RPMI7951 (cell line): ENCODE data around the gene TMEM127. TPM values are rescaled to one million over a fixed set of nuclear protein-coding genes. Genes with fewer than 3 reads are reported as not detected.
"Not testable (repeated sequence)": the region's sequence is repeated elsewhere in the genome, so short reads cannot be mapped to it uniquely, and the experiment has no call there.

Experiments
- DNase-seq: peaks from one replicate; pipeline ENCODE4 v3.0.0-alpha.2; 2012; ENCODE audit warnings: low read depth
- total RNA-seq: library from RNA; depleted of rRNA; stranded (reverse); fragments of >200 nt; shearing (Covaris generic); gene quantifications from 2 replicates; pipeline ENCODE4 v1.2.3, GENCODE V29; 2014

TMEM127 gene
- total RNA-seq, 1 experiment from 2014 or later, result 21.3 TPM

DNA sequence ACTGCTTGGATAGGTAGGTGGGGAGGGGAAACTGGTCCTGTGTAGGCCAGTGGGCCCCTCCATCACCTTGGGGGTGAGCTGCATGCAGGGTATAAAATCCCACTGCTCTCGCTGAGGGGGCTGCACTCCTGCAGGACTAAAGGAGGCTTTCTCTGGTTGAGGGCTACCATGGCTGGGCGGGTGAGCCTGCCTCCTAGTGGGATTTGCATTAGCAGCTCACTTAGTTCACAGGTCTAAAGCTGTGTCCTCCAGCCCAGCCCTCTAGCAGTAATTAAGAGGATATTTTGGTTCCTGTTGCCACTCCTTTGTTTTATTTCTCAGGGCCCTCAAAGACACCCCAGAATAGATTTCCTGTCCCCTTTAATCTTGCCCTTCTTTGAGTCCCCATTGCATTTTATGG is 24.6 kb downstream of the TMEM127 start:
- no peak for DNase-seq

DNA sequence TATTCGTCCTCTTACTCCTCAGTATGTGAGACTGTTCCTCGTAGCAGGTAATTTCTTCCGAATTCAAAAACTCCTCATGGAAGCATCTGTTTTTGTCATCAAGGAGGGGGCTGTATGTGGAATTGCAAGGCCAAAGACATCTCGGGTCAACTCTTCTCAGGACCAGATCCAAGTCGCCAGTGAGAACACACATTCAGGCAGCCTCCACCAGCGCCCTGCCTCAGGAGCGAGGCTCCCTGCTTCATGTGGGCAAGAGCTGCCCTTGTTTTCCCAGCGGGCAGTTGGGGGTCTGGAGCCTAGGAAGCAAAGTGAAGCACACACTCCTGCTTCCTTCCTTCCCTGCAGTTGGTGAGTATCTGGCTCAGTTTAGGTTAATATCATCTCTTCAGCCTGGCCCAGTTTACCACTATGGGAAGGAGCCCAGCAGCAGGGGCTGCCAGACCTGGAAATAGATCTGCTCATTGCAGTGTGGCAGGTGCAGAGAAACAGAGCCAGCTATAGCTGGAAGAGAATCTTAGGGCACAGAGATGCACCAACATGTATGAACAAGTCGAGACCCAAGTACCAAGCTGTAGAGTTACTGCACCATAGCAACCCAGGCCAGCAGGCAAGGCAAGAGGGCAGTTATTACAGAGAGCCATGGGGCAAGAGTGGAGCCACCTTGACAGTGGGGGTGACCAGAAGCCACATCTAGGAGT is 25.3 kb downstream of the TMEM127 start:
- no peak for DNase-seq

DNA sequence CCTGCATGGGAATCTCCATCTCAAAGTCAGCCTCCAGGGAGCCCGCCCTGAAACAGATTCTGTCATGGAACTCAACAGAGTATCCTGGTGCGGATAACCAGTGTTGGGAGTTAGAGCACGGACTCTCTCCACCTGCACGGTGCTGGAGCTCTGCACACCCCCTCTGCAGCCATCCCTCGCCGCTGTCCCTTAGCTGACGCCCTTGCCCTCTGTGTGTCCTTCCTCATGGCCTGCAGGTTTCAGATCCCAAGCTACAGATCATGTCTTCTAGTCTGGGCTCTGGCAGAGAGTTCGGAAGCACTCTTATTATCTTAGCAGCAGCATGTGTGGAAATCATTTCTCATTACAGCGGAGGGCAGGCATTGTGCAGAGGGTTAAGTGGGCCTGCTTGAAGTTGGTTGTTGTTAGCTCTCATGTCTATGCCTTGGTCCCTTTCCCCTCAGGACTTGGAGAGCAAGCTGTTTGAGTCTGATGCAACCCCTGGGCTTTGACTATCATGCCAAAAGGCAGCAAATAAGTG is 26.0 kb downstream of the TMEM127 start:
- DNase-seq, result no peak

DNA sequence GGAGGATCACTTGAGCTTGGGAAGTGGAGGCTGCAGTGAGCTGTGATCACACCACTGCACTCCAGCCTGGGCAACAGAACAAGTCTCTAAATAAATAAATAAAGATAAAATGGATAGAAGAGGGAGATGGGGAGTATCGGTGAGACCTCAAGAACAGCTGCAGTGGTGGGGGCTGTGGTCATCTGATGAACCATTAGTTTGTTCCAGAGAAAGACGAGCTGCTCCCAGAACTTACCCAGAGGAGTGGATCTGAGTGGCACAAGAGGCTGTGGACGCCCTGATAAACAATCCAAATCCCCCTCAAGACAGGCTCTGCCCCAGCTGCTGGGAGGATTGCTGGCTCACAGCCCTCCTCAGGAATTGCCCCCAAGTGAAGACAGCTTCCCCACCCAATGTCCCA is 26.7 kb downstream of the TMEM127 start:
- DNase-seq, result no peak

DNA sequence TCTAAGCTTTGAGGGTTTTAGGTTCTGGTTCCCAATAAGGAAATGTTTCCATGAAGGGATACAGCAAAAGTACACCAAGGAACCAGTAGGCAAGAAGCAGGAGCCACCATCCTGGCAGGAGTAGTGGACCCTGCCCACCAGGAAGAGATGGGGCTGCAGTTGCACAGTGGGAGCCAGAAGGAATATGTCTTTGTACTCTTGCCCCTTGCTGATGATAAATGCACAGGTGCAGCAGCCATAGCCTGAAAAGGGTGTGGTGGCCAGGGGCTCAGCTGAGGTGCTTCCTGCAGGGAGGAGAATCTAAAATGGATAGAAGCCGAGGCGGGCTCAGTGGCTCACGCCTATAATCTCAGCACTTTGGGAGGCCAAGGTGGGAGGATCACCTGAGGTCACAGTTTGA is 27.5 kb downstream of the TMEM127 start:
- DNase-seq, result no peak

DNA sequence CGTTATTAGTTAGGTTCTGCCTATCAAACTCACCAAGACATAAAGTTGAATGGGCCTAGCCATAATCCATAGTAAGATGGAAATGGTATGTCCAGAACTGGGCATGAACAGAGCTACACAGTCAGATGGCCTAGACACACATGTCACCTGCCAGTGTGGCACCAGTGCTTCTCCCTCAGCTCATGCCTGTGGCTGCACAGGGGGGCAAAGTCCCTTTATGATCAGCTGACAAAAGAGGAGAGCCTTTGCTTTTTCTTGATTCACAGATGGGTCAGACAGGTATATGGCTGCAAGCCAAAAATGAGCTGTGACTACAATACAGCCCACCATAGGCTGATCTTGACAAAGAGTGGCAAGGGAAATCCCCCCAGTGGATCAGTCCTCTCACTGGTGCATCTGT is 28.9 kb downstream of the TMEM127 start:
- DNase-seq, result no peak

DNA sequence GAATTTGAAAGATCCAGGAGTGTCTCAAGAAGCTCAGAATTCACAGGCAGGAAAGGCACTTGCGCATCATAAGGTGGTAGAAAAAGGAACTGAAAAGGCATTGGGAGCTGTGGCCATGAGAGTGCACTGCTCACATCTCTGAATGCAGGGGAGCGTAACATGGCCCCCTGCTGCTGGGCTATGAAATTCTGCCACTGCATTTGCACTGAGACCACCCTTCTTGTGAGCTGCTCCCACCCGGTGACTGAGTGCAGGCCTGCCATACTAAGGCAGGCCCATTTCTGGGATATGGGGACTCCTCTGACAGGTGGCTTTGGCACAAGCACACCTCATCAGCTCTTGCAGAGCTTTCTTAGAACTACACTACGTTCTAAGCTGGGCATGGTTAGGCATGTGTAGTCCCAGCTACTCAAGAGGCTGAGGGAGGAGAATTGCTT is 31.9 kb downstream of the TMEM127 start:
- DNase-seq, result no peak

DNA sequence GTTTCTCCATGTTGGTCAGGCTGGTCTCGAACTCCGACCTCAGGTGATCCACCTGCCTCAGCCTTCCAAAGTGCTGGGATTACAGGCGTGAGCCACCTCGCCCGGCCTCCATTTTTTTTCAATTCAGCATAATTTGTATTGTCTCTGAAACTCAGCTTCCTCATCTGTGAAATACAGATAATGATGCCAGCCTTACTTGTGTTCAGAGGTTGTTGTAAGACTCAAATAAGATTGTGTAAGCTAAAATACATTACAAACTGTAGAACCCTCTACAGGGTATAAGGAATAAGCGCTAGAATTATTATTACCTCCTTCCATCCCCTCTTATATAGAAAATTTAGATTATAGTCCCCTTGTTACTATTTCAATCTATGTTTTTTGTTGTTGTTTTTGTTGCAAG is 32.4 kb downstream of the TMEM127 start:
- no peak for DNase-seq

DNA sequence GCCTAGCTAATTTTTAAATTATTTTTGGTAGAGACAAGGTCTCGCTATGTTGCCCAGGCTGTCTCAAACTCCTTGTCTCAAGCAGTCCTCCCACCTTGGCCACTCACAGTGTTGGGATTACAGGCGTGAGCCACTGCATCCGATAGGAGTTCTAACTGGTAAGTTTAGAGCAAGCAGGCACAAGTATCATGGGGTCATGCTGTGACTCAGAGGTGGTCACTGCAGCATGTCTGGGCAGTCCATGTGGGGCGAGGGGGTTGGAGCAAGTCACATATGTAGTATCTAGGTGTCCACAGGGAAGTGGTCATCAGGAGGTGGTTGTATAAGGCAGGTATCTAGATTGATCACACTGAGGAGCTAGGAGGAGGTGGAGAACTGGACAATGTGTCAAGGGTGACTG is 34.5 kb downstream of the TMEM127 start:
- DNase-seq, result no peak

DNA sequence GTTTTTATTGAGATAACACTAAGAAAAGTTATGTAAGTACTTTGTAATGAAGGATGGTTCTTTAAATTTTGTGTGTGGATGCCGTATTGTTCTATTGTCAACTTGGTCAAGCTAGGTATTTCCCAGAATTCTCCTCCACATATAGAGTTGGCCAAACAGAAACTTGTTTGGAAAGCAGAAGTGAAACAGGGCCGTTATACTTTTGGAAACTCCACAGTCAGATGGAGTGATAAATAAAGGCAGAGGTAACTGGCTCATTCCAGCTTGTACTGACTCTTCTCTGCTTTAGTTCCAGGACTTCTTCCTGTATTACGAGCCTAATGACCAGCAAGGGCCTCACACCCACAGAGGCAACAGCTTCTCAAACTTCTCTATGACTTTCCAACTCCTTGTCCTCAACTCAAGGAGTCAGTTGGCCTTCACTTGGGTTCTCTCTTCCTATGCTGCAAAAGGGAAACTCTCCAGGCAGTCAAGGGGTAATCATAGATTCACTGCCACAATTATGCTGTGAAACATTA is 40.7 kb downstream of the TMEM127 start:
- DNase-seq, result no peak

DNA sequence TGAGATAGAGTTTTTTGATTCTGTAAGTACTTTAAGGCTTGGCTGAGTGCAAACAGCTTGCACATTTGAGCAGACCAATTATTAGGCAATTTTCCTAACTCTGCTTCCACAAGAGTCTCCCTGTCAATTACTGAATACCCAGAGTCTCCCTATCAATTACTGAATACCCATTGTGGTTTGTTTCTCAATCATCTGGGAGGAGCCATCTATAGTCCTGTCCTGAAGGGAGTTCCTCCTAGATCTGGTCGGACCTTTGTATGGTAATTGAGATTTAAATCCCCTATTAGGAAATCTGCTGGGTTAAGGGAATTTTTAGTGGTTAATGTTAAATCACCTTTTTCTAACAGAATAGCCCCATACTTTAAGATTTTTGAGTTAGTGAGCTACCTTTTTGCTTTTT is 44.7 kb downstream of the TMEM127 start:
- DNase-seq, result not testable (repeated sequence)

DNA sequence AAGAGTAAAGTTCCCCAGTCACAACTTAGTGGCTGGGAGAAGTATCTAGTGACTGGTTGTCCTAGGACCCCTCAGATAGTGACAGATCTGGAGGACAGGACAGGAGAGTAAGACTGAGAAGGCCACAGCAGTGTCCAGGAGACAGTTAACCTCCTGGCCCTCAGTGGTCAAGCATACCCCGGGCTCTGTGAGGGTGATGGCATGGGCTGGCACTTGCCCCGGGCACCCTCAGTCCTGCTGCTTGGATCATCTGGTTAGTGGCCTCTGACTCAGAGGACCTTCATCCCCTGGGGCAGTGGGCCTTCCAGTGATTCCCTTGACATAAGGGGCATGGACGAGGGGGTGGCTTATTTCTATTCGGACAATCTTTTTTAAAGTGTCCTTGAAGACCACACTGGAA is 45.8 kb downstream of the TMEM127 start:
- peak; percentile 59 for DNase-seq

DNA sequence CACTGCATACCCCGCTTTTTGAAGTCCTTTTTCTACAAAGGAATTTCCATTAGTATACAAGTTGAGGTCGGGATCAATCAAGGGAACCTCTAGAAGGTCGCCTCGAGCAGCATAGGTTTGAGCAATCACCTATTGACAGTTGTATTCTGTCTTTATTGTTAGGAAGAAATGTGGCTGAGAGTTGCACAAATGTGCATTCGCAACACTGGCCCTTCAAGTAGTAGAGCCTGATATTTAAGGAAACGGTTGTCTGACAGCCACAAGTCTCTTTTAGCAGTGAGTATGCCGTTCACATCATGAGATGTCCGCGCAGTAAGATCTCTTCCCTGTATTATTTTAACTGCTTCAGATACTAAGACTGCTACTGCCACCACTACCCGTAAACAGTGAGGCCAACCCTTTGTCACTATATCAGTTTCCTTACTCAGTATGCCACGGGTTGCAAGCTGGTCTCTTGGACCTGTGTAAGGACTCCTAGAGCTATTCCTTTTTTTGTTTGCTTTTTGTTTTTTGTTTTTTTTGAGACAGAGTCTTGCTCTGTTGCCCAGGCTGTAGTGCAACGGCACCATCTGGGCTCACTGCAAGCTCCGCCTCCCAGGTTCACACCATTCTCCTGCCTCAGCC is 47.2 kb downstream of the TMEM127 start:
- no peak for DNase-seq

DNA sequence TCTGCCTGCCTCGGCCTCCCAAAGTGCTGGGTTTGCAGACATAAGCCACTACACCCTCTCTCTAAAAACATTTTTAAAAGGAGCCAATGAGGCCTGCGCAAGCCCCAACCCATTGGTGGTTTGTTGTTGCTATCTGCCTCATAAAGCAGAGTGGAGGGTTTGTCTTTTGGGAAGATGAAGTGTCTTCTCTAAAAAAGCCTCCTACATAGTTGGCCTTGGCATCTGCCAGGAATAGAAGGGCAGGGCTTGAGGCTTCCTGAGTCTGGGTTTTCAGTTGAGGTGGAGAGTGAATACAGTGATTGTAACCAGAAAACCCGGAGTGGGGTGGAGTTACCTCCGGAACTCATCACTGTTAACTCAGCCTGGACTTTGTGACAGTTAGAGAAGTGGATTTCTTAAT is 51.2 kb downstream of the TMEM127 start:
- DNase-seq, result no peak

DNA sequence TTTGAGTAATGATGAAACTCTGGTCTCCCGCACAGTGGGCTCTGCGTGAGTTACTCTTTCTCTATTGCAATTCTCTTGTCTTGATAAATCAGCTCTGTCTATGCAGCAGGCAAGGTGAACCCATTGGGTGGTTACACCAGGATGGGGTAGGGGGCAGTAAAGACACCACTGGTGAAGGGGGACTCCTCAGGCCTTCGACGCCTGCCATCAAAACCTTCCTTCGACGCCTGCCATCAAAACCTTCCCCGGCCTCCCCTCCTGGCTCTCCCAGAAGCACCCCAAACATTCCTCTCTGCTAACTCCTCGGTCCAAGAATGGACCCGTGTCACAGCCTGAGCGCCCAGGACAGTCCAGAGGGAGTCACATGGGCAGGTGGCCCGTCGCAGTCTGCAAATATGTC is 52.4 kb downstream of the TMEM127 start:
- DNase-seq, result no peak

DNA sequence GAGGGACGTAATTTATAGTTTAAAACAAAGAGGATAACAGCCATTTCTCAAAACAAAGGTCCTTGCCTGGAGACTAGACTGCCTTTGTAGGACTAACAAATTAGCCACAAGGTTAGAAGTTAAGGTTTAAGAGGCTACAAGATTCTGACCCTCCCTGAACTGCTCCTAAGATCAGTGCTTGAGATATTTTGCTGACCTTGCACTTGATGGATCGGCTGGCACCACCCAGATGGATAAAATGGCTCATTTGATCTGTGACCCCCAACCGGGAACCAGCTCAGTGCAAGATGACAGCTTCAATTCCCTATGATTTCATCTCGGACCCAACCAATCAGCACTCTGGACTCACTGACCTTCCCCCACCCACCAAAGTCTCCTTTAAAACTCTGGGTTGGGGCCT is 53.5 kb downstream of the TMEM127 start:
- DNase-seq, result no peak

DNA sequence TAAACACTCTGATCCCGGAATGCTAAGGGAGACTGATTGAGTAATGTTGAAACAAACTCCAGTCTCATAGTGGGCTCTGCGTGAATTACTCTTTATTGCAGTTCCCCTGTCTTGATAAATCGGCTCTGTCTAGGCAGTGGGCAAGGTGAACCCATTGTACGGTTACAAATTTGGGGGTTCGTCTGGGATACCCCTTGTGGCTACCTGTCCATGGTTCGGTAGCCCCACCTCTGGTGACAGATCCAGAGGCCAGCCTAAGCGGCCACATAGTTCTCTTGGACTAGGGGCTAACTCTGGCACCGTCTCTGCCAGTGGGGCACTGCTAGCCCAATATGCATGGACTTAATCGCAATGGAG is 56.1 kb downstream of the TMEM127 start:
- DNase-seq, result no peak

DNA sequence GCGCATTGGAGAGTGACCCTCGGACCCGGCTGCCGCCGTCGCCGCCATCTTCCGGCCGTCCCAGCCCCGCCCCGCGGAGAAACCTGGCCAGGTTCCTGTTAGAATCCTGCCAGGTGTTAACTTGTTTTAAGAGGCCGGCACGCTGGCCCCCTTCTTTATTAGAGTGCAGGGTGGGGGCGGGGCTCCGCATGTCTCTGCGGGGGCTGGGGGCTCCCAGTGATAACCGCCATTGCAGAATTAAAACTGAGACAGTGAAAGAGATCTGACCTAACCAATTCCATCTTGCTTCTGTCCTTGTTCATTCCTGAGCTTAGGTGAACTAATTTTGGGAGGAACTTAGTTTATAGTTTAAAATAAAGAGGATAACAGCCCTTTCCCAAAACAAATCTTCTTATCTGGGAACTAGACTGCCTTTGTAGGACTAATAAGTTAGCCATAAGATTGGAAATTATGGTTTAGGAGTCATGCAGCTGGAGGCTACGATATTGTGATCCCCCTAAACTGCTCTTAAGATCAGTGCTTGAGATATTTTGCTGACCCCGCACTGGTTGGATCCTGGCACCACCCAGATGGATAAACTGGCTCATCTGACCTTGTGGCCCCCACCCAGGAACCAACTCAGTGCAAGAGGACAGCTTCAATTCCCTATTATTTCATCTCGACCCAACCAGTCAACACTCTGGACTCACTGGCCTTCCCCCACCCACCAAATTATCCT is 56.6 kb downstream of the TMEM127 start:
- DNase-seq, result no peak

DNA sequence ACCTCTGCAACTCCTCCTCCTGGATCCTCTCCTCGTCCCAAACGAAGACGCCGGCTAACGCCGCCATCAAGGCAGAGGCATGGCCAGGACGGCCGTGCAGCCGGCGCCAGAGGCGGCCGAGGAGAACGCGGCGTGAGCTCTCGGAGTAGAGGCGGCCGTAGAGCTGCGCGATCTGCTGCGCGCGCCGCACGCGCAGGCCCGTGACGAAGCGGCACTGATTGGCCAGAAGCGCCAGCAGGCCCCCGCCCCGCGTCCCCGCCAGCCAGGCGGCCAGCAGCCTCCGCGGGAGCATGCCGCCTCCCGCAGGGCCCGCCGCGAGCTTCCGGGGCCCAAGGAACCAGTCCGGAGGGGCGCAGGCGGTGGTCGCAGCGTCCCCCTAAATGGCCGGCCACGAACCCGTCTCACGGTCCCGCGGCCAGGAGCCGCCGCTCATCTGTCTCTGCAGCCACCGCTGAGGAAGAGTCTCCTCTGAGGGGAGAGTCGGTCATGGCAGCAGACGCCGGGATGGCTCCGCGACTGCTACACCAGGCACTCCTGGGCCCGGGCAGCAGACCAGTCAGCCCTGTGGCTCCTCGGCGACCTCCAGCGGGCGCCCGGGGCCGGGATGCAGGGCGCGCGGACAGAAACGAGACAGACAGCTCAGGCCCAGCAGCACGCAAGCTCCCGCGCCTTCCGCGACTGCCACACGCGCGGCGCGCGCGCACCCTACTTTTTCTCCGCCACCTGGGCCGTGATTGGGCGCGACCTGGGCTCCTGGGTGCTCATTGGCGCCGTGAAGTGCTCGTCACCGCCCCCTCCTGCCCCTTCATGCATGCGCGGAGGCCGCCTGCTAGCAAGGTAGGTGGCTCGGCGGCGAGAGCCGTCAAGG is 57.4 kb downstream of the TMEM127 start, which contains the start of gene STARD7:
Gene STARD7 (minus strand): TSS at position 685 of the 868 bp plus-strand sequence. CDS start 393 bp downstream, at position 292.
- peak; percentile 98 for DNase-seq

DNA sequence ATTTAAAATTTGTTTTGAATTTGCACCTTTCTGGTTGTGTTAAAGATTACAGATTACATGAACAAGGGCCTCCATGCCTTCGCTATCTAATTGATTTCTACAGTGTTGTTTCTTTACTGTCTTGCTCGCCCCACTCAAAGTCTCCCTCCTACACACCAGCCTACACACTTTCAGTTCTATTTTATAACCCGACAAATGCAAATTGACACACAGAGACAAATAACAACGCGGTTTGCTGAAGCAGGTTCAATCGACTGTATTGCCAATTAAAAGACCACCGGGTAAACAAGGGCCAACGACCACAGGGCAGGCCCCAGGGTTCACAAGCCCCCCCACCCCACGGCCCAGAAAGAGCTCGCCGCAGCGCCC is 58.0 kb downstream of the TMEM127 start:
- no peak for DNase-seq

DNA sequence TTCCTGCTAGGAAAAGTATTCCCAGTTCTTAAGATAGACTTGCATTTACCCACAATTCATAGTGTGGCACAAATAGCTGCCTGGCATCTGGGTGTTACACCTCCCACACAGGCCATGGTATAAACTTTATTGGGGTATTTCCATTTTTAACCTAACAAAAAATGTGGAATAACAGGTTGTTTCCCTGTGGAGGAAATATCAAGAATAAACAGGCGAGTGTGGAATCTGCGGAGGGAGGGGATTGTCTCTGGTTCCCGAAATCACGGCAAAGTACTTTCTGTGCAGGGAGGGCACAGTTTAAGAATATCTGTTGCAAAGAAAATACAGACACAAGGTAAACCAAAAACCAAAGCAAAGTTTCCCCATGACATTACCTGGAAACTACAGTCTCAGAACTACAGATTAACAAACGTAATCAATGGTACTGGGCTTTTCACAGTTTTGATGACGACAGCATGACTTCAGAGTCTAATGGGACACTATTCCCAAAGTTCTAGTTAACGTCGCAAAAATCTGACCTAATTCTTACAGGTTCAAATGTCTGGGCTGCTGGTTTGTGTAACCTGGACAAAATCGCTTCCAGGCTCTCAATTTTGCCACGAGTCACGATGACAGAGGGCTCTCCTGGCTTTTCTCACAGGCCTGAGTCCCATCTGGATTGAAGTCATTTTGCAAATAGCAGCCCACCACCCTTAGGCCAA is 58.6 kb downstream of the TMEM127 start:
- no peak for DNase-seq
